Inferior parietal cortex (tissue), 1 donor: ENCODE data around the gene DYNC1LI2.

Experiments used
- DNase-seq: peaks from one replicate; pipeline ENCODE4 v3.0.0-alpha.2; 2016; ENCODE audit errors: extremely low spot score

The DYNC1LI2 gene

DNA sequence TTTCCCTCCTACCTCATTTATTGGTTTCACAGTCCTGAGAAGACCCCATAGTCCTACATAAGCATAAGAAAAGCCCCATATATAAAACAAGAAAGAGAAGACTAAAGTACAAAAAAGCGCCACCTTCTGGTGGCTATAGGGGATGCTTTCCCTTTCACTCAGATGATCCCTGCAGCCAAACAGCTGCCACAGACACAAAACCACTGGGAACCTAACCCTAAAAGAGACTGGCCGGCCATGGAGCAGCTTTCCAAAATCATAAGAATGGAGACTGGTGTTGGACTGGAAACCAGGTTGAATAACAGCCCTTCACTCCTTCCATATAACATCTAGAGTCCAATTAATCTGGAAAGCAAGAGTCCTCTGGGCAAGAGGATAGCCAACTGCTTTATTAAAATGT is 11.4 kb downstream of the DYNC1LI2 start:
- DNase-seq: peak; percentile 62

DNA sequence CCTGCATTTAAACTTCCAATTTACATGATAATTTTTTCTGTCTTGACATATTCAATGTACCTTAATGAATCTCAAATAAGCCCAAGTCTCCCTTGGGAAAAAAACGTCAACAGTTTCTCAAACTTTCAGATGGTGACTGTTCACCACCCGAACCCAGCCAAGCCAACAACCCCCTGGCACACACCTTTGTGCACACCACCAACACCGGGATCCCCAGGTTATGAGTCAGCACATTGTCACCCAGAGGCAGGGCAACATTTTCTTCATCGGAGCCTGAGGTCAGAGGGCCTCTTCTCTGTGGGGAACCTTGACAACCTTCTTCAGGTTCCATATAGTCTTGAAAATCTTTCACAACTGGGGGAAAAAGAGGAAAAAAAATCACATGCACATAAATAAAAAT is 15.5 kb downstream of the DYNC1LI2 start:
- no peak for DNase-seq

DNA sequence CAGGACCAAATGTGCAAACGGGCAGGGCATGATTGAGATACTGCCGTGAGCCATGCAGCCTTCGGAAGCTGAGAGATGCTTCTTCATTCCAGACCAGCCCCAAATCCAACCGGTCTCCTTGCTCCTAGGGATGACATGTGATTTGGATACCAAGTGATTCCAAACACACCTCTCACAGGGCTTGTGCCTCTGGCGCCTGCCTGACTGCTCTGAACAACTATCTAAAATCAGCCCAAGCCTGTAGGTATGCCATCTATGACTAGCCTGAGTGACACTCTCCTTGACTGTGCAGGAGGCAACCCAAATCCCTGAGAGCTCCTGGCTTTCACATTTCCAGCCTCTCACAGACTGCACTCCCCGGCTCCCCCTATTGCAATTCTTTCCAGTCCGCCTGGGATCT is 20.3 kb downstream of the DYNC1LI2 start:
- DNase-seq: no peak

DNA sequence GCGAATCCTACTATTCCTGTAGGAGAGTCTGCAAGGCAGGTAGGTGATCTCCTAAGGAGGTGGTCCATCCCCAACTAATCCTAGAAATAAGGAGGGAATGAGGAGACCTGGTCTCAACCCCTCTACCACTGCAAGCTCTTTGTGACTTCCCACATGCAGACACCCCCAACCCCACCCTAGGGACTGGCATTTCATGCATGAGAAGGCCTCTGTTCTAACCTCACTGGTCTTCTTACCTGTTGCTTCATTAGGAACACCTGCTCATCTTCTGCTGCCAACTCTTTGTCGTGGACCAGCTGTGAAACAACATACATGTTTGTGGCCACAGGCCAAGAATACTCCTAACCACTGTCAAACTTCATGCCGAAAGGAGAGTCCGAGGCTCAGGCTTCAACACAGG is 22.6 kb downstream of the DYNC1LI2 start:
- DNase-seq: no peak

DNA sequence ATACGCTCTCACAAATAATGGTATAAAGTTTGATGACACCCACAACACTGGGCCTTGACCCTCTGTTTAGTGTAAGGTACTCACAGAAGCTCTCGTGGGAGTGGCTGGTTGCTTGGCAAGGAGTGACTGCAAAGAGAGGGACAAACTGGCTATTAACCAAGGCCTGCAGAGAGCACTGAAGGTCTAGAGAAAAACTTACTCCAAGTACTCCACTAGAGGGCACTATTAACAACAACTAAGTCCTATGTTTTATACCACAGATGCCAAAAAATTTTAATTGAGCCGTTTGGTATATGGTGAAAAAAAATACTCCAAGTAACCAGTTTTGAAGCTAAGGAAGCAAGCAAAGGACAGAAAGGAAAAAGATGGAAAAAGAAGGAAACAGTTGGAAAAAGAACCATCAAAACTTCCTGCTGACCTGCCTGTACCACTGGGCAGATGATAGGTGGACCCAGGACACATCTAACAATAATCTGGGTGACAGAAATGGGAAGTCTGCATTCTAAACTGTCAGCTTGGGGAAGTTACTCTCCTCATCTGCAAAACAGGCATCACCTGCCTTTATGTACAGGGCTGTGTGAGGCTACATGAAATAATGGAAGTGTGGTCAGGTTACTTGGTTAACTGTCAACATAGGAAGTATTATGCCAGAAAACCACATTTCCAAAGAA is 23.2 kb downstream of the DYNC1LI2 start:
- DNase-seq: peak; percentile 83

DNA sequence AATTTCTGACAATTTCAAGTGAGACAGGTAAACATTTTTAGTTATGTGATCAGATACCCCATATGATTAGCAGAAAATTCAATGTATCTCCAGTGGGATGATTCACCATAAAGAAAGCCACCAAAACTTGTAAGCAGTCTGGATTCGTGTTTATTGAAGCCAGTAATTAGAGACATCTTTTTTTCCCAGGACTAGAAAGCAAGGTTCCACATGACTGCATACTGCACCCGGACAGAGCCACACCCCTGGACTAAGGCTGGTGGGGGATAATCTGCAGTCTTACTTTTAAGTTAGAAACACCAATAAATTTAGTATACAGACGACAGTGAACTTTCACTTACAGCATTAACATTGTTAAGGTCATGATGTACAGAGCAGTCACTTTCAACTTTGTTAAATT is 30.6 kb downstream of the DYNC1LI2 start:
- no peak for DNase-seq

DNA sequence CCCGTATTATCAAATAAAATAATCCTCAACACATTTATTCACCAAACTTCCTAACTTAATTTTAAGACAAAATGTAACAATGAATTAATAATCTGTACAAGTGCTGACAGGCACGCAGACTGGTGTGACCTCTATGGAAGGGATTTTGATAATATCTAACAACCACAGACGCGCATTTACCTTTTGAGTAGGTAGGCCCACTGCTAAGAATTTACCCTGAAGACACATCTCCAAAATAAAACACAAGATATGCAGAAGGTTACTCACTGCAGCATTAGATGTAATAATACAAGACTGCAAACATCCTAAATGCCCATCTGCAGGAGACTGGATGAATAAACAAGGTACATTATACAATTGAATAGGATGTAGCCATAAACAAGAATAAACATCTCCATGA is 32.2 kb downstream of the DYNC1LI2 start:
- DNase-seq: no peak

DNA sequence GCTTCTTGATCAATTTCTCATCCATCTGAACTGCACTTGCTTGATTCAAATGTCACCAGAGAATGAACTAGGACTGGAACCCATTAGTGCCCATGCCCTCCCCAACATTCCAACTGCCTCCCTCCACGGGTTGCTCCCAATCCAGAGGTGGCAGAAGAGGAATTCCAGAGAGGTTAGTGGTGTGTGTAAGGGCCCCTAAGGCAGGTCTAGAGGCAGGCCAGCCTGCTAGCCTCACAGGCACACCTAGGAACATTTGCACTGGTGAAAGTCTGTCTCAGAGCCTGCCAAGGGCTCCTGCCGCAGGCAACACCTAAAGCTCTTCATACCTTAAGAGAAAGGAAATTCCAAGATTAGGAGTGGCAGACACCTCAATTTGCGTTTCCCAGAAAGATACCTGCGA is 33.6 kb downstream of the DYNC1LI2 start:
- no peak for DNase-seq

DNA sequence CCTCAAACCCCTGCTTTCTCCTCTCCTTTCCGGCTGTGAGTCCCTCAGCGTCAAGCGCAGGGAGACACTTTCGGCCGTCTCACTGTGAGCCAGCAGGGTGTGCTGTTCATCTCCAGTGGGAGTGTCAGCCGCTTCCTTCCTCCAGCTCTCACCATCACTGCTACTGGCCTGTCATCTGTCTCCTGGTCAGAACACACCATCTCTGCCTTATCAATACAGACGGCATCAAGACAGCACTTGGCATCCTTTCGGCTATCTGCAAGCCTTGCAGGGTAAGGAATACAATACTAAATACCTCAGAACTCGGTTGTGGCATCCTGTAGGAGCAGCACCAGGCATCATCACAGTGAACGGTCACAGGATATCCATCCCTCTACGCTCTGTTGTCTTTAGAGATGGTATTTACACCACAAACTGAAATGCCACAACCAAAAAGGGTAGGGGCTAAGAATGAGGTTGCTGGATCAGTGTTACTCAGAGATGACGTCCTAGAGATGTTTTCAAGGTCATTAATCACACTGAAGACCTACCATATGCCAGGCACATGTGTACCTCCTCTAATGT is 34.2 kb downstream of the DYNC1LI2 start:
- DNase-seq: peak; percentile 66

DNA sequence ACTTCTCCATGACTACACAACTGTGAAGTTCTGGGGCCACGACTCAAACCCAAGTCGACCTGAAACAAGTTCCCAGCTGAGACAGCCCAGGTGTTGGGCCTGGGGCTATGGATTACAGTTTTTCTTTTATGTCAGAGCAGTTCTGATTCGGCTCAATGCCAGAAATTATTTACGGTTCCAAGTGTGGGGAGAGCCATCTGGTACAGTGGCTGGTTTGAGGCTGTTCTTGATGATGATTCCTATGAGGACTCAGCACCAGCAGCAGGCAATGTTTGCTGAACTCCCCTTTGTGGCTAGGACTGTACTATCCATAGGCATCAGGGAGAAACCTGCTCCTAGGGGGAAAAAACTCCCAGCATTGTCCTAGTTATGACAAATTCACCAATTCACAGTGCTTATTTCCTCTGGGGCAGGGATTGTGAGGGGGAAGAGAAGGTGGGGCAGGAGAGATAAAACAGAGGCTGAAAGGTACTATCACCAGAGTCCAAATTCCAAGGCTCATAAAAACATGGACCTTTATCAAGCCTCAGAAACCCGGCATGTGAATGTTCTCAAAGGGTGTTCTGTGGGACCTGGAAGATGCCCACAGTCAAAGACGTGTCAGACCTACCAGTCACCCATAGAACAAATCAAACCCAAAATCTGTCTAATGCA is 36.6 kb downstream of the DYNC1LI2 start:
- DNase-seq: no peak

DNA sequence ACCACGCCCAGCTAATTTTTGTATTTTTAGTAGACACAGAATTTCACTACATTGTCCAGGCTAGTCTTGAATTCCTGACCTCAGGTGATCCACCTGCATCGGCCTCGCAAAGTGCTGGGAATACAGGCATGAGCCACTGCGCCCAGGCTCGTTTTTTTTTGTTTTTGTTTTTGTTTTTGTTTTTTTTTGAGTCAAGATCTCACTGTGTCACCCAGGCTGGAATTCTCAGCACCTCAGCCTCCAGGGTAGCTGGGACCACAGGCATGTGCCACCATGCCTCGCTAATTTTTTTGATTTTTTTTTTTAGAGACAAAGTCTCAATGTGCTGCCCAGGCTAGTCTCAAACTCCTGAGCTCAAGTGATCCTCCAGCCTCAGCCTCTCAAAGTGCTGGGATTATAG is 37.3 kb downstream of the DYNC1LI2 start:
- DNase-seq: no peak

DNA sequence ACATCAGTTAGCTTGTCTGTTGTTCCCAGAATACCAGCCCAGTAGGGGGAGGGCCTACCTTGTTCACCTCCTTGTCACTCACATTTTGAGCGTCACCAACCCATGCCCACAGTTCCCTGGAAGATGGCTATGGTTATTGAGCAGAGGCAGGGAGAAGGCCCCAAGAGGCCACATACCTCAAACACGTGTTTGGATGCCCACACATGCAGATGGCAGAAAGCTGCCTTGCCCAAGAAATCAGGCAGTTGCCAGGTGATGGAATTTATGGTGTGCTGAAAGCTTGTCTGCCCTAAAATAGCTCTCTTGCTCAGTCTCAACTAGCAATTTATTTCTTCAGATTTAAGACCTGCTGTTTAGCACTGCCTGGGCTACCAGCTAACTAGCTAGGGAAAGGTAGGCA is 38.3 kb downstream of the DYNC1LI2 start:
- no peak for DNase-seq

DNA sequence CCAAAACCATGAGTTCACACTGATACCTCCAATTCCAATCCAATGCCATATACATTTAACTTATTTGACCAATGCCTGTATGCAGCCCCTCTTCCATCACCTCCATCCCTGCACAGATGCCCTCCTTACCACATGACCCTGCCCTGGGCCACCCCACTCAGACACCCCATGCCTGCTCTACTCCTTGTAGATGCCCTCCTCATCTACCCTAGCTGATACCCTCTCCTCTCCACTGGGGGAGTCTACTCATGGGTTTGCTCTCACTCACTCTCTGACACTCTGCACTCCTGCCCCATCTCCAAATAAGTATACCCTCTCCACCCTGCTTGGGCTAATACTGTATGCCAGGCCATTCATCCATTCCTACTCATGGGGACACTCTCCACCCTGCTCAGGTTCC is 38.9 kb downstream of the DYNC1LI2 start:
- no peak for DNase-seq

DNA sequence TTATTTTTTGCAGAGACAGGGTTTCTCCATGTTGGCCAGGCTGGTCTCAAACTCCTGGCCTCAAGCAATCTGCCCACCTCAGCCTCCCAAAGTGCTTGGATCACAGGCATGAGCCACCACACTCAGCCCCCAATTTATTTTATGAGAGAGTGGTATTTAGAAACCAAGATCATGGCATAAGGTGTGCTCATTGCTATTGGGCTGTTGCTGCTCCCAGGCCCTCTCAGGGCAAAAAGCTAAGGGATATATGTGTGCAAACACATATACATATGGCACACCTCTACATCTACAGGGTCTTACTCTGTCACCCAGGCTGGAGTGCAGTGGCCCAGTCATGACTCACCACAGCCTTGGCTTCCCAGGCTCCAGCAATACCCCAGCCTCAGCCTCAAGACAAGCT is 39.8 kb downstream of the DYNC1LI2 start:
- DNase-seq: no peak

DNA sequence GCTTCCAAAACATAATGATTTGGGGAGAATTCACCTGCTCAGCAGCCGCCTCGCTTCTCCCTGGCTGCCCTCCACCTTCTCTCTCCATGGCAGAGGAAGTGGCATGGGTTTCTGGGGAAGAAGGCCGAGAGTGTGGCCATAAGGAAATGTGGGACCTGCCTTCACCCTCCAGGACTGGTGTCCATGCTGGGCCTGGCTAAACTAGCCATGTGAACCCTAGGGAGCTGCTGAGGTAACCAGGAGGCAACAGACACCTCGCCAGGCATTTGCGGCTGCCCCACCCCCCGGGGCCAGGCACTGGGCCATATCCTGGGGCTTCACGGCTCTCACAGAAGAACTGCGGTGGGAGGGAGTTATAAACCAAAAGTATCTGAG is 44.9 kb downstream of the DYNC1LI2 start:
- DNase-seq: no peak

DNA sequence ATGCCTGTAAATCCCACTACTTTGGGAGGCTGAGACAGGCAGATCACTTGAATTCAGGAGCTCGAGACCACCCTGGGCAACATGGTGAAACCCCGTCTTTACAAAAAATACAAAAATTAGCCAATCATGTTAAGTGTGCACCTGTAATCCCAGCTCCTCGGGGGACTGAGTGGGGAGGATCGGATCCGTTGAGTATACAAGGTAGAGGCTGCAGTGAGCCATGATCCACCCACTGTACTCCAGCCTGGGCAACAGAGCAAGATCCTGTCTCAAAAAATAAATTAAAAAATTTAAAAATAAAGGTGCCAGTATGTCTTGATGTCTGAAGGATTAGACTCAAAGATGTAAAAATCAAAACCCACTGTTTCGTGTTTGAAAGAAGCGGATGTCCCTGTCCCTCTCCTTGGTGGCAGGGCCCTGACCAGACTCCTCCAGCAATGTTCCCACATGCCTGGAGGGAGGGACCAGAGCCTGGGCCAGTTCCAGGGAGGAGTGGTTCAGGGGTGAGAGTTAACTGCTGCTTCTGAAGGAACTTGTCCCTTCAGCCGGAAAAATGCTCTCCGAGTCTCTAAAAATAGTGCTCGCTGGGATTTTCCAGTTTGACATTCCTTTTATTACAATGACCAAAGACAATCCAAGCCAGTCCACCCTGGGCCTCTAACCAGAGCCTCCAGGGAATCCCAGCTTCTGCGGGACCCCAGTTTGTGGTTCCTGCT is 45.5 kb downstream of the DYNC1LI2 start:
- no peak for DNase-seq

DNA sequence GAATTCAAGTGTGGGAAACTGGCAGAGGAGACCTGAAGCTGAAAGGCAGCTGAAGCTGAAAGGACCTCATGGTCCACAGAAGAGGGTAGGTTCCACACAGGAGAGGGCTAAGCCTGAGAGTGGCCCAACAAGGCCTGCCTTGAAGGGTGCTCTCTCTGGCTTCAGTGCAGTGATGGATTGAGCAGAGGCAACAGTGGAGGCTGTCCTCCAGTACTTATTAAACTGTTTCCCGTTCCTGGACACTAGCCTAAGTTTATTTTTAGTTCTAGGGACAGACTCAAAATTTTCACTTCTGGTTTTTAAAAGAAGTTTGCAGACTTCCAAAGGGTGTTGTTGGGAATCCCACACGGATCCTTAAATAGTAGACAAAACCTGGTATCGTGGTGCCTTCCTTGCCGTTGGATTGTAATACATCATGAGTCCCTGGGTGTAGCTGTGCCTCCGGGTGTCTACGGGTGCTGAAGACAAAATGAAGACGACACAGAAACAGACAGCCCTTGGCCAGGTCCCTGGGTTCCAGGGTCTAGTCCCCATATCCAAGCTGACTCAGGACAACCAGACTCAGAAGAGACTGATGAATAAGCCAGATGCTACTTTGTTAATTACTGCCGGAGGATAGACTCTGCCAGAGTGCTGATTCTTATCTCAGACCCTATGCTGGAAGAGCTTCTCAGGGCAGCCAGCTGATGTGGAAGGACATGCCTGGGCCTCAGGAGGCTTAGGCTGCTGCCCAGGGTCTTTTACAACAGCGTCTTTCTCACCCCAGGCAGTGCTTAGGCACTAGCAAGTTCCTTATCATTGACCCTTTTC is 47.8 kb downstream of the DYNC1LI2 start:
- DNase-seq: no peak

DNA sequence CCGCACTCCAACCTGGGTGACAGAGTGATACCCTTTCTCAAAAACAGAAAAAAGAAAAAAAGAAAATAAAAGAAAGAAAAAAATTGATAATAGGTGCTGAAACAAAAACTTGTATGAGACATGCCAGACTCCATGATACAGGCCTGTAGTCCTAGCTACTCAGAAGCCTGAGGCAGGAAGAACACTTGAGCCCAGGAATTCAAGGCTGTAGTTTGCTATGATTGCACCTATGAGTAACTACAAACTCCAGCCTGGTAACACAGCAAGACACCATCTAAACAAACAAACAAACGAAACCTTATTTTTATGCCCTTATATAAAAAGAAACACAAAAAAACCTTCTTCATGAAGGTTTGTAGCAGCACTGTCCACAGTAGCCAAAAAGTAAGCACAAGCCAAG is 49.9 kb downstream of the DYNC1LI2 start:
- no peak for DNase-seq

DNA sequence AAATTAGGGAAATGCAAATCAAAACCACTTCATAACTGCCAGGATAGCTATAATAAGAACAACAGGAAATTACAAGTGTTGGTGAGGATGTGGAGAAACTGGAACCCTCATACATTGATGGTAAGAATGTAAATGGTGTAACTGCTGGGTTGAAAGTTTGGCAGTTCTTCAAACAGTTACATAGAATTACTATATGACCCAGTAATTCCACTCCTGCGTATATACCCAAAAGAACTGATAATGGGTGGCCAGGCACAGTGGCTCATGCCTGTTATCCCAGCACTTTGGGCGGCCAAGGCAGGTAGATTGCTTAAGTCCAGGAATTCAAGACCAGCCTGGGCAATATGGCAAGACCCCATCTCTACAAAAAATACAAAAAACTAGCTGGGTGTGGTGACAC is 50.4 kb downstream of the DYNC1LI2 start:
- DNase-seq: no peak

DNA sequence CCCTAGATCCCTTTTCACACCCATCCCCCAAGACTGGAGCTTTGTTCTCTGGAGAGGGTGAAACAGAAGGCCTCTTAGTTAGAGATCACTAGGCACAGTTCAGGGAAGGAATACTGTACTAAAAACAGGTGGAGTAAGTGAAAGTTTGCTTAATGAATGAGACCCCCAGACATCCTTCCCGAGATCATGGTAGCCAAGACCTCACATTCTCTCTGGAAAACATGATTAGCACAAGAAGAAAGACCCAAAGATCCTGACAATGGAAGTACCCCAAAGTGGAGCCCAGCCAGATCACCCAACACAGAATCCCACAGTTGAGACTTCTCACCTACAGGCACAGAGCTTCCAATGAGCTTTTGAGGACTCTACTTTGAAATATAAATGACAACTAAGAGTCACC is 51.5 kb downstream of the DYNC1LI2 start:
- DNase-seq: no peak

DNA sequence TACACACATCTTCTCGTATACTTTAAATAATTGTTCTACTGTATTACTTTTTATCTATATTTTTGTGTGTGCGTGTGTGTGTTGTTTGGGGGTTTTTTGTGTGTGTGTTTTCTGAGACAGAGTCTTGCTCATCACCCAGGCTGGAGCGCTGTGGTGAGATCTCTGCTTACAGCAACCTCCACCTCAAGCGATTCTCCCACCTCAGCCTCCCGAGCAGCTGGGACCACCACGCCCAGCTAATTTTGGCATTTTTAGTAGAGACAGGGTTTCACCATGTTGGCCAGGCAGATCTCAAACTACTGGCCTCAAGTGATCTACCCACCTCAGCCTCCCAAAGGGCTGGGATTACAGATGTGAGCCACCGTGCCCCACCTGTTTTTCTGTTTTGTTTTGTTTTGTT is 53.4 kb downstream of the DYNC1LI2 start:
- DNase-seq: no peak
